Heart left ventricle (tissue), 16 donors: ENCODE data around the gene RIOK2. TPM values are rescaled to one million over a fixed set of nuclear protein-coding genes. Genes with fewer than 3 reads are reported as not detected.

Experiments used
- ATAC-seq, 4 donors: fragments of 200-7000 bp; cut with Tn5 transposase; one replicate each; pipeline ENCODE4 v1.9.1; 2020 to 2022; ENCODE audit warnings: moderate library complexity in 4 of 4, mild to moderate bottlenecking in 3 of 4, moderate number of reproducible peaks in 1 of 4
- DNase-seq, 5 donors: peaks; one replicate each; pipeline ENCODE4 v3.0.0-alpha.2; 2020
- H3K27ac ChIP-seq, 12 donors: fragments of 200-600 bp; sonication (generic) in 4 of 12; one replicate each; pipeline versions ENCODE4 v1.5.0 to v1.8.0; 2016 to 2022; ENCODE audit warnings: mild to moderate bottlenecking in 2 of 12
- H3K27me3 ChIP-seq, 9 donors: fragments of 200-600 bp; sonication (generic) in 2 of 9; one replicate each; pipeline versions ENCODE4 v1.5.1 to v1.8.0; 2016 to 2022; ENCODE audit warnings: mild to moderate bottlenecking in 3 of 9
- H3K36me3 ChIP-seq, 9 donors: fragments of 200-600 bp; sonication (generic) in 2 of 9; one replicate each; pipeline versions ENCODE4 v1.5.0 to v1.8.0; 2018 to 2022; ENCODE audit warnings: mild to moderate bottlenecking in 2 of 9
- H3K4me1 ChIP-seq, 12 donors: fragments of 200-600 bp; sonication (generic) in 4 of 12; one replicate each; pipeline versions ENCODE4 v1.5.0 to v1.8.0; 2016 to 2022; ENCODE audit warnings: mild to moderate bottlenecking in 3 of 12
- H3K4me3 ChIP-seq, 12 donors: fragments of 200-600 bp; sonication (generic) in 4 of 12; one replicate each; pipeline versions ENCODE4 v1.5.0 to v1.8.0; 2017 to 2022; ENCODE audit warnings: mild to moderate bottlenecking in 9 of 12, moderate library complexity in 4 of 12
- H3K9me3 ChIP-seq, 12 donors: fragments of 200-600 bp; sonication (generic) in 4 of 12; one replicate each; pipeline versions ENCODE4 v1.5.0 to v1.8.0; 2016 to 2022; ENCODE audit warnings: mild to moderate bottlenecking in 1 of 12
- POLR2A ChIP-seq, 2 donors: fragments of 450-650 bp; IDR thresholded peaks; one replicate each; pipeline ENCODE4 v1.6.1; 2017; ENCODE audit warnings: antibody characterized with exemption in 2 of 2, mild to moderate bottlenecking in 2 of 2, moderate library complexity in 2 of 2
- WGBS, 4 donors: extraction: QIAGEN DNeasy Blood & Tissue Kit in 2 of 4; methylation state at CpG; one replicate each; pipeline versions ENCODE4 v1.1.5 to v1.1.7; 2013 to 2018; 5-methylcytosine and 5-hydroxymethylcytosine counted together
- intact Hi-C, 10 donors: fragments of 100-400 bp; cut with DNase I; formaldehyde crosslinking; loops; one replicate each; pipeline versions ENCODE4 v1.11.1 to v1.14.2; 2022
- polyA plus RNA-seq, 2 donors: library from polyadenylated mRNA; stranded (reverse); fragments of 200-250 nt; gene quantifications; one replicate each; pipeline ENCODE4 v1.2.3, GENCODE V29; 2013
- total RNA-seq, 9 donors: library from RNA; depleted of rRNA in 2 of 9; stranded (reverse); fragments of >200 nt in 2 of 9; fragmentation: NEBNext Ultra II Directional in 3 of 9; extraction: Animal tissue kit (Norgen Biotek cat#: 25700) in 3 of 9; gene quantifications; one replicate each; pipeline versions ENCODE4 v1.1.0 to v1.2.4, GENCODE V29; 2016 to 2023
- TF ChIP-seq, protein P1 (sequence below), 12 donors: fragments of 200-600 bp; sonication (generic) in 4 of 12; IDR thresholded peaks; one replicate each; pipeline versions ENCODE4 v1.5.0 to v1.8.0; 2018 to 2022; ENCODE audit warnings: antibody characterized with exemption in 12 of 12, mild to moderate bottlenecking in 5 of 12
- donor health status: ischemic (EF 13 %, LVEDD 7.1; RV severe dilation, severe dysfunction).
- donor health status: healthy with polysubstance abuse.
- donor health status: DM: no; HTN: yes; CAD: no.
- donor health status: DM: no; HTN: no; CAD: no.
- donor health status: ischemic (EF 25% LVEDD 6.9; RV normal size, moderate dysfunction).
- donor health status: ischemic (EF 25% LVEDD 5.7; RV mildly dilated, moderate dysfunction).
- donor health status: healthy.
- donor health status: DM: yes; HTN: yes; CAD: no.
- donor health status: ischemic (EF 35%, LVEDD 5.7; RV mildly dilated, moderate dysfunction).
- donor health status: nonischemic (EF 11% LVEDD 7.7; RV severe dilation, severe dysfunction).
- donor health status: DM: yes; HTN: yes; CAD: no.
- donor health status: PGD.
- donor health status: ischemic (EF 29% LVEDD 5.4; RV normal size, mild dysfunction).
- donor health status: nonischemic (EF 23%, LVEDD 6.1; RV moderate dilation, normal function).

Gene RIOK2
- total and polyA plus RNA-seq, 11 donors = 8.2 to 23.6 (median 16.9) TPM

GRCh38 chr5:97125125-97125683, 57.8 kb downstream of the RIOK2 start:
- no peaks in the 10 kb centered on the region for H3K9me3 ChIP-seq
- no peak overlapping the region for H3K27ac ChIP-seq
- TF ChIP-seq POLR2A (IDR thresholded peaks at IDR 0.05) = no peak
- TF ChIP-seq, protein P1, sequence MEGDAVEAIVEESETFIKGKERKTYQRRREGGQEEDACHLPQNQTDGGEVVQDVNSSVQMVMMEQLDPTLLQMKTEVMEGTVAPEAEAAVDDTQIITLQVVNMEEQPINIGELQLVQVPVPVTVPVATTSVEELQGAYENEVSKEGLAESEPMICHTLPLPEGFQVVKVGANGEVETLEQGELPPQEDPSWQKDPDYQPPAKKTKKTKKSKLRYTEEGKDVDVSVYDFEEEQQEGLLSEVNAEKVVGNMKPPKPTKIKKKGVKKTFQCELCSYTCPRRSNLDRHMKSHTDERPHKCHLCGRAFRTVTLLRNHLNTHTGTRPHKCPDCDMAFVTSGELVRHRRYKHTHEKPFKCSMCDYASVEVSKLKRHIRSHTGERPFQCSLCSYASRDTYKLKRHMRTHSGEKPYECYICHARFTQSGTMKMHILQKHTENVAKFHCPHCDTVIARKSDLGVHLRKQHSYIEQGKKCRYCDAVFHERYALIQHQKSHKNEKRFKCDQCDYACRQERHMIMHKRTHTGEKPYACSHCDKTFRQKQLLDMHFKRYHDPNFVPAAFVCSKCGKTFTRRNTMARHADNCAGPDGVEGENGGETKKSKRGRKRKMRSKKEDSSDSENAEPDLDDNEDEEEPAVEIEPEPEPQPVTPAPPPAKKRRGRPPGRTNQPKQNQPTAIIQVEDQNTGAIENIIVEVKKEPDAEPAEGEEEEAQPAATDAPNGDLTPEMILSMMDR (IDR thresholded peaks at IDR 0.05) = no peak
- no peaks in the 10 kb centered on the region for H3K27me3 ChIP-seq
- 81 to 86% (median 82%) methylated on average over 3 of the region's 3 CpGs for WGBS, 4 donors
- no peaks in the 10 kb centered on the region for H3K36me3 ChIP-seq
- DNase-seq (no peak), ATAC-seq (no peak)
- H3K4me3 ChIP-seq = no peak overlapping the region
- intact Hi-C loops = loop anchor here in 1 of 10 donors (5.0 kb wide), 1 partner anchor 48 kb away; no protein-coding TSS in a partner anchor
- peaks cover 0 to 13% (median 0%) of the 10 kb centered on the region in 12 donors for H3K4me1 ChIP-seq

DNA sequence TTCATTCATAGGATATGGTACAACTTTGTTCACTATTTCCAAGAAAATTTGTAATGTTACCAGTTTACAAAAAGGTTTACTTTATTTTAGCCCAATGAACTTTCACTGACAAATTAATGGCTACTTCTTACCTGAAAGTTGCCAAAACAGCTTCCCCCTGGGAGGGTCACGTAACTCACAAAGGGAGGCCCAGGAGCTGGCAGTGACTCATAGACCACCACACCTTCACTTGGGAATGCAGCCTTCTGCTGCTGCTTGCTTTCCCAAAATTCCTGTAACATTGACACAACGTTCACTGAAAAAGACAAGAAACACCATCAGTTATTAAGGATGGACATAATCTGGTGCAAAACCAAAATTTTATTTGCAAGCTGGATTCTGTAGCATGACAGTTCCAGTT, 58.7 kb downstream of the RIOK2 start:
- ATAC-seq (no peak), DNase-seq (no peak)
- Histone ChIP-seq H3K36me3 (no peaks in the 10 kb centered on the region), H3K9me3 (no peaks in the 10 kb centered on the region), H3K27me3 (no peaks in the 10 kb centered on the region), H3K27ac (no peak overlapping the region), H3K4me1 (peaks cover 0 to 13% (median 0%) of the 10 kb centered on the region in 12 donors), H3K4me3 (no peak overlapping the region)
- WGBS, 4 donors = 63 to 68% (median 67%) methylated on average over 2 of the region's 2 CpGs
- TF ChIP-seq, protein P1 (IDR thresholded peaks at IDR 0.05) = no peak
- no peak for TF ChIP-seq POLR2A (IDR thresholded peaks at IDR 0.05)
- intact Hi-C loops = no loop called here

GRCh38 chr5:97121848-97122247, 61.2 kb downstream of the RIOK2 start:
- intact Hi-C loops = no loop called here
- H3K4me1 ChIP-seq = peaks cover 0 to 8% (median 0%) of the 10 kb centered on the region in 12 donors
- no peak for DNase-seq
- 91 to 94% (median 93%) methylated on average over 5 of the region's 5 CpGs for WGBS, 4 donors
- H3K36me3 ChIP-seq = no peaks in the 10 kb centered on the region
- H3K27me3 ChIP-seq = no peaks in the 10 kb centered on the region
- no peak for ATAC-seq
- TF ChIP-seq POLR2A (IDR thresholded peaks at IDR 0.05) = no peak
- TF ChIP-seq, protein P1 (IDR thresholded peaks at IDR 0.05) = no peak
- no peaks in the 10 kb centered on the region for H3K9me3 ChIP-seq
- H3K4me3 ChIP-seq = no peak overlapping the region
- H3K27ac ChIP-seq = no peak overlapping the region

- DNase-seq (no peak), ATAC-seq (no peak)
- 74 to 78% (median 76%) methylated on average over 2 of the region's 2 CpGs for WGBS, 4 donors
- TF ChIP-seq POLR2A (IDR thresholded peaks at IDR 0.05) = no peak
- TF ChIP-seq, protein P1 (IDR thresholded peaks at IDR 0.05) = no peak
- Histone ChIP-seq H3K9me3 (no peaks in the 10 kb centered on the region), H3K36me3 (no peaks in the 10 kb centered on the region), H3K27me3 (no peaks in the 10 kb centered on the region), H3K4me1 (peaks cover 0 to 5% (median 0%) of the 10 kb centered on the region in 12 donors), H3K4me3 (no peak overlapping the region), H3K27ac (no peak overlapping the region)
- intact Hi-C loops = no loop called here
Measured at GRCh38 chr5:97120195-97120594, 62.9 kb downstream of the RIOK2 start.
